GM12891 (cell line): ENCODE measurements around the gene MAP4K4.
"Not testable (repeated sequence)": the region's sequence is repeated elsewhere in the genome, so short reads cannot be mapped to it uniquely, and the experiment has no call there.

ENCODE experiments used
- POLR2A ChIP-seq: IDR thresholded peaks from 2 replicates; pipeline ENCODE4 v1.6.1; 2011; ENCODE audit warnings: low read depth, low read length, control low read depth
- POLR2AphosphoS5 ChIP-seq: IDR thresholded peaks from 2 replicates; pipeline ENCODE4 v1.6.1; 2011; ENCODE audit warnings: low read depth, low read length, control low read depth
- TAF1 ChIP-seq: IDR thresholded peaks from 2 replicates; pipeline ENCODE4 v1.6.1; 2011; ENCODE audit warnings: low read depth, low read length, control low read depth

DNA sequence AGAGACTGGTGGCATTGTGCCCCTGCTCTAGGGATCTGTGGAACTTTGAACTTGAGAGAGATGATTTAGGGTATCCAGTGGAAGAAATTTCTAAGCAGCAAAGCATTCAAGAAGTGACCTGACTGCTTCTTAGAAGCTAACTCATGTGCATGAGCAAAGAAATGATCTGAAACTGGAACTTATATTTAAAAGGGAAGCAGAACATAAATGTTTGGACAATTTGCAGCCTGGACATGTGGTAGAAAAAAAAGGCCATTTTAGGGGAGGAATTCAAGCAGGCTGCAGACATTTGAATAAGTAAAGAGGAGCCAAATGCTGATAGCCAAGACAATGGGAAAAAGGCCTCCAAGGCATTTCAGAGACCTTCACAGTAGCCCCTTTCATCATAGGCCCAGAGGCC lies 226.8 kb downstream of the MAP4K4 start:
- not testable (repeated sequence) for TF ChIP-seq POLR2AphosphoS5, POLR2A, TAF1
